Aorta (tissue), 5 donors: ENCODE results near the gene STX10. TPM values are rescaled to one million over a fixed set of nuclear protein-coding genes. Genes with fewer than 3 reads are reported as not detected.

ENCODE experiments used
- ATAC-seq: fragments of 200-7000 bp; cut with Tn5 transposase; one replicate; pipeline ENCODE4 v1.9.1; 2022; ENCODE audit warnings: moderate library complexity; ENCODE audit not compliant: low FRiP score
- DNase-seq, 2 donors: peaks; one replicate each; pipeline ENCODE4 v3.0.0-alpha.2; 2020
- H3K27ac ChIP-seq, 2 donors: one replicate each; pipeline ENCODE4 v1.5.1; 2013; ENCODE audit warnings: low read length in 2 of 2, mild to moderate bottlenecking in 2 of 2, moderate library complexity in 2 of 2, control low read depth in 1 of 2, inconsistent platforms in 1 of 2, low read depth in 1 of 2
- H3K27me3 ChIP-seq, 2 donors: one replicate each; pipeline ENCODE4 v1.6.1; 2013; ENCODE audit warnings: control low read depth in 1 of 2, low read length in 1 of 2, mild to moderate bottlenecking in 1 of 2, moderate library complexity in 1 of 2; ENCODE audit not compliant: insufficient read depth in 2 of 2, control insufficient read depth in 1 of 2
- H3K36me3 ChIP-seq, 2 donors: one replicate each; pipeline ENCODE4 v1.6.1; 2013; ENCODE audit warnings: control low read depth in 1 of 2, low read length in 1 of 2, mild to moderate bottlenecking in 1 of 2; ENCODE audit not compliant: insufficient read depth in 2 of 2, control insufficient read depth in 1 of 2
- H3K4me1 ChIP-seq, 2 donors: one replicate each; pipeline ENCODE4 v1.6.1; 2013; ENCODE audit warnings: low read length in 2 of 2, control low read depth in 1 of 2, mild to moderate bottlenecking in 1 of 2, moderate library complexity in 1 of 2; ENCODE audit not compliant: insufficient read depth in 2 of 2, control insufficient read depth in 1 of 2
- H3K4me3 ChIP-seq, 2 donors: one replicate each; pipeline ENCODE4 v1.5.1; 2013; ENCODE audit warnings: low read length in 2 of 2, control low read depth in 1 of 2, mild to moderate bottlenecking in 1 of 2
- H3K9me3 ChIP-seq: one replicate; pipeline ENCODE4 v1.6.1; 2013; ENCODE audit warnings: mild to moderate bottlenecking, low read length; ENCODE audit not compliant: control insufficient read depth
- WGBS, 2 donors: extraction: QIAGEN DNeasy Blood & Tissue Kit; methylation state at CpG; one replicate each; pipeline ENCODE4 v1.1.7; 2013; 5-methylcytosine and 5-hydroxymethylcytosine counted together
- intact Hi-C, 2 donors: fragments of 100-400 bp; cut with DNase I; formaldehyde crosslinking; loops; one replicate each; pipeline versions ENCODE4 v1.14.2 to v1.15.0; 2022
- polyA plus RNA-seq, 2 donors: library from polyadenylated mRNA; stranded (reverse); fragments of 200-250 nt; gene quantifications; one replicate each; pipeline ENCODE4 v1.2.3, GENCODE V29; 2013
- total RNA-seq, 2 donors: library from RNA; stranded (reverse); fragmentation: NEBNext Ultra II Directional; extraction: Animal tissue kit (Norgen Biotek cat#: 25700); gene quantifications; one replicate each; pipeline ENCODE4 v1.2.1, GENCODE V29; 2021
- donor health status: healthy with polysubstance abuse.
- donor health status: Bipolar disorder and iron deficiency.
- donor health status: DM: no; HTN: no; CAD: no.
- donor health status: DM: no; HTN: no; CAD: no.
- donor health status: DM: yes; HTN: yes; CAD: no.

The STX10 gene
- total and polyA plus RNA-seq, 4 donors, result 33.0 to 105 (median 58.9) TPM

- intact Hi-C loops, result no loop called here
- Histone ChIP-seq H3K27ac (no peak overlapping the region), H3K9me3 (no peaks in the 10 kb centered on the region), H3K27me3 (no peaks in the 10 kb centered on the region), H3K36me3 (no peaks in the 10 kb centered on the region), H3K4me3 (no peak overlapping the region), H3K4me1 (no peaks in the 10 kb centered on the region)
- 89 to 93% methylated on average over 9 of the region's 9 CpGs for WGBS, 2 donors
- ATAC-seq (no peak), DNase-seq (no peak)
These were observed 20.8 kb downstream of the STX10 start for GRCh38 chr19:13129384-13129783.

- WGBS, 2 donors, result 53 to 73% methylated on average over 1 of the region's 1 CpG
- no peaks in the 10 kb centered on the region for H3K27me3 ChIP-seq
- DNase-seq (no peak), ATAC-seq (no peak)
- no peak overlapping the region for H3K27ac ChIP-seq
- H3K4me3 ChIP-seq, result no peak overlapping the region
- no peaks in the 10 kb centered on the region for H3K36me3 ChIP-seq
- no peaks in the 10 kb centered on the region for H3K4me1 ChIP-seq
- no peaks in the 10 kb centered on the region for H3K9me3 ChIP-seq
- intact Hi-C loops, result no loop called here
These were observed 21.6 kb downstream of the STX10 start for GRCh38 chr19:13128583-13128982.

DNA sequence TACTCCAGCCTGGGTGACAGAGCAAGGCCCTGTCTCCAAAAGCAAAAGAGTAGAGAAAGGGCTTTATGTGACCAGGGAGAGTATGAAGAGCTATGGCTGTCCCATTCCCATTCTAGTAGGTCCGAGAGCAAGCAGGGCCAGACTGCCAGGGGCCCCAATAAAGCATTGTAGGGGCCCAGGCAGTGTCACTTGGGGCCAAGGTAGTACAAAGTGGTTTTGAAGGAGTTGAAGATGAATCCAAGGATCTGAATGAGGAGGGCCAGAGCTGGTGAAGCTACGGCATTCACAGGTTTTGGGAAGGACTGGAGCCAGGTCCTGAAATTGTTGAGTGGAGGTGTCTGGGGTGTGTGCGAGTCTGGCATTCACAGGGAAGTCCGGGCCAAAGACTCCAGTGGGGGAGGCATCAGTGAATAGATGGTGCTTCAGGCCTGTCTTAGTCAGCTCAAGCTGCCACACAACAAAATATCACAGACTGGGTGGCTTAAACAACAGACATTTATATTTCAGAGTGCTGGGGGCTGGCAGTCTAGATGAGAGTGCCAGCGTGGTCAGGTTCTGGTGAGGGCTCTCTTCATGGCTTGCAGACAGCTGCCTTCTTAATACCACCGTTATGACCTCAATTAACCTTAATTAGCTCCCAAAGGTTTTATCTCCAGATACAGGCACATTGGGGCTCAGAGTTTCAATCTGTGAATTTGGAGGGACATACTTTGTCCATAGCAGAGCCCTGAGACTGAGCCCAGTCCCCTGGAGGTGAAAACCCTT, 22.2 kb downstream of the STX10 start:
- H3K4me3 ChIP-seq, result no peak overlapping the region
- no peak overlapping the region for H3K27ac ChIP-seq
- DNase-seq (no peak), ATAC-seq (no peak)
- intact Hi-C loops, result no loop called here
- no peaks in the 10 kb centered on the region for H3K9me3 ChIP-seq
- no peaks in the 10 kb centered on the region for H3K36me3 ChIP-seq
- no peaks in the 10 kb centered on the region for H3K4me1 ChIP-seq
- 91 to 94% methylated on average over 6 of the region's 6 CpGs for WGBS, 2 donors
- H3K27me3 ChIP-seq, result no peaks in the 10 kb centered on the region

DNA sequence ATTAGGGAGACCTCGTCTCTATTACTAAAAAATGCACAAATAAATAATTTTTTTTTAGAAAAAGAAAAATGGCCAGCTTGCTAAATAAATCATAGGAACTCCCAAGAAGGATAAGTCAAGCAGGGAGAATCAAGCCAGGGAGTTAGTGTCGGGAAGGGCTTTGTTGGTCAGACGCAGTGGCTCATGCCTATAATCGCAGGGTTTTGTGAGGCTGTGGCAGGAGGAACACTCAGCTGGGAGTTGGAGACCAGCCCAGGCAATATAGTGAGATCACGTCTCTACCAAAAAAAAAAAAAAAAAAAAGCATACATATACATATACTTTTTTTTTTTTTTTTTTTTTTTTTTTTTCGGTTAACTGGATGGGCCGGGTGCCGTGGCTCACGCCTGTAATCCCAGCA, 23.1 kb downstream of the STX10 start:
- H3K9me3 ChIP-seq, result no peaks in the 10 kb centered on the region
- WGBS, 2 donors, result 75 to 77% methylated on average over 8 to 9 of the region's 9 CpGs
- H3K4me1 ChIP-seq, result no peaks in the 10 kb centered on the region
- H3K27ac ChIP-seq, result no peak overlapping the region
- no peak for DNase-seq
- no peak for ATAC-seq
- intact Hi-C loops, result no loop called here
- H3K36me3 ChIP-seq, result no peaks in the 10 kb centered on the region
- H3K4me3 ChIP-seq, result no peak overlapping the region
- H3K27me3 ChIP-seq, result no peaks in the 10 kb centered on the region

DNA sequence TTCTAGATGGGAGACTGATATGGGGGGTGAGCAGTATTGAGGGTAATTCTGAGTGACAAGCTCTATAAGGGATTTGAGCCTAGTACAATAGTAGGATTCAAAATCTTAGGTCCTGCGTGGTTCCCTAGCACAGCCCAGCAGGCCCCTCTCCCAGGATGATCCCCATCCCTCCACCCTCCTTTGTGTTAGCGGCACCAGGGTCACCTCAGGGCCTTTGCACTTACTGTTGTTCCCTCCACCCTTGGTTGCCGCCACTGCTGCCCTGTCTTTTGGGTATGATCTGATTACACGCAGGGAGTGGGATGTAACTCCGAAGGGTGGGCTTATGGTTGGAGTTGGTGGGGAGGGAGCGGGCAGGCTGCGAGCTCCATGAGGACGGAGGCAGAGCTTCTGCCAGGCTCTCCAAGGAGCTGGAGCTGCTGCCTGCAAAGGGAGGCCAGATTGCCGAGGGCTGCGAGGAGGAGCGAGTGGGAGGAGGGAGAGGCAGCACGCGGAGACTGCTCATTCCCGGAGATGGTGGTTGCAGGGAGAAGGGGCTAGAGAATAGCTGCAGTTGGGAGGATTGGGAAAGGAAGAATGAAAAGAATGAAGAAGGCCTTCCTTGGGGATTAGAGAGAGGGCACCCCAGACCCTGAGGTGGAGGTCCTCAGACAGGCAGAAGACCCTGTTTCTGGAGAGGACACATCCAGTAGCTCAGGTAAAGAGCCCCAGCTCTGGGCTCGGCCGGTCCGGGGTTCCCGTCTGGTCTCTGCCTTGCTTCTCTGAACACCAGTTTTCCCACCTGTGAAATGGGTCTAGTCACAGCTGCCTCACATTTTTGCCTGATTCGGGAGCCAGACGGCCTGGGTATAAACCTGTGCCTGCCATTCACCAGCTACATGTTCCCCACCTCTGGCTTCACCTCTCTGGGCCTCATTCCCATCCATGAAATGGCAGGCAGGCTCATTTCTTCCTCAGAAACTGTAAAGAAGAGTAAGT, 26.9 kb downstream of the STX10 start:
- no peak for DNase-seq
- H3K36me3 ChIP-seq, result no peaks in the 10 kb centered on the region
- H3K4me1 ChIP-seq, result peaks cover 0 to 2% of the 10 kb centered on the region in 2 donors
- no peaks in the 10 kb centered on the region for H3K27me3 ChIP-seq
- no peak overlapping the region for H3K27ac ChIP-seq
- ATAC-seq, result no peak
- H3K4me3 ChIP-seq, result no peak overlapping the region
- 88 to 91% methylated on average over 20 of the region's 20 CpGs for WGBS, 2 donors
- intact Hi-C loops, result no loop called here
- H3K9me3 ChIP-seq, result no peaks in the 10 kb centered on the region

DNA sequence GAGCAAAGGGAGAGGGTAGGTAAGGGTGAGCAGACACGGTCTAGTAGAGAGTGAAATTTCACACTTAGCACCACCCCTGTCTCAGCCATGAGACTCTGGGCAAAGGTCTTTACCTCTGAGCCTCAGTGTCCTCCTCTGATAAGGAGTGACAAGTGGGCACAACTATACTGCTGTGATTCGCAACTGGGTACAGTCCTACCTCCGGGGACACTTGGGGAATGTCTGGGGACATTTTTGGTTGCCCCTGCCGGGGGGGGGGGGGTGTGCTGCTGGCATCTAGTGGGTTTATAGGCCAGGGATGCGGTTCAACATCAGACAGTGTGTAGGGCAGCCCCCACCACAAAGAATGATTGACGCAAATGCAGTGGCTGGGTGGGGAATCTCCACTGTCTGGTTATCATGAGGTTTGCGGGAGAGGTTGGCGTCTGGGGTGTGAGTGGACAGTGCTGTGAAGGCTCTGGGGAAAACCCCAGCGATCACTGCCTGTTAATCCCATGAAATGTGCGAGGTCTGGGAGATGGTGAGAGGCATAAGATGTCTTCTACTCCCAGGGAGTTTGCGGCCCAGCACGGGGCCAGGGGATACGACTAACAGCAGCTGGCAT, 27.8 kb downstream of the STX10 start:
- no peak overlapping the region for H3K27ac ChIP-seq
- H3K4me1 ChIP-seq, result peaks cover 0 to 2% of the 10 kb centered on the region in 2 donors
- no peaks in the 10 kb centered on the region for H3K27me3 ChIP-seq
- intact Hi-C loops, result no loop called here
- DNase-seq (no peak), ATAC-seq (no peak)
- no peaks in the 10 kb centered on the region for H3K9me3 ChIP-seq
- H3K4me3 ChIP-seq, result no peak overlapping the region
- no peaks in the 10 kb centered on the region for H3K36me3 ChIP-seq
- WGBS, 2 donors, result 71 to 81% methylated on average over 13 of the region's 13 CpGs

- WGBS, 2 donors, result 79 to 80% methylated on average over 18 of the region's 18 CpGs
- intact Hi-C loops, result no loop called here
- Histone ChIP-seq H3K27ac (no peak overlapping the region), H3K36me3 (no peaks in the 10 kb centered on the region), H3K4me3 (no peak overlapping the region), H3K9me3 (no peaks in the 10 kb centered on the region), H3K4me1 (peaks cover 0 to 2% of the 10 kb centered on the region in 2 donors), H3K27me3 (no peaks in the 10 kb centered on the region)
- ATAC-seq (no peak), DNase-seq (no peak)
These were observed 28.5 kb downstream of the STX10 start for GRCh38 chr19:13121551-13122274.

GRCh38 chr19:13120817-13121216, 29.4 kb downstream of the STX10 start:
- intact Hi-C loops, result no loop called here
- H3K27ac ChIP-seq, result no peak overlapping the region
- H3K4me1 ChIP-seq, result peaks cover 0 to 2% of the 10 kb centered on the region in 2 donors
- no peaks in the 10 kb centered on the region for H3K27me3 ChIP-seq
- no peak overlapping the region for H3K4me3 ChIP-seq
- ATAC-seq (no peak), DNase-seq (no peak)
- H3K9me3 ChIP-seq, result no peaks in the 10 kb centered on the region
- H3K36me3 ChIP-seq, result no peaks in the 10 kb centered on the region
- 68 to 69% methylated on average over 10 of the region's 10 CpGs for WGBS, 2 donors
